ENCODE measurements around the gene UFSP1.

The UFSP1 gene

DNA sequence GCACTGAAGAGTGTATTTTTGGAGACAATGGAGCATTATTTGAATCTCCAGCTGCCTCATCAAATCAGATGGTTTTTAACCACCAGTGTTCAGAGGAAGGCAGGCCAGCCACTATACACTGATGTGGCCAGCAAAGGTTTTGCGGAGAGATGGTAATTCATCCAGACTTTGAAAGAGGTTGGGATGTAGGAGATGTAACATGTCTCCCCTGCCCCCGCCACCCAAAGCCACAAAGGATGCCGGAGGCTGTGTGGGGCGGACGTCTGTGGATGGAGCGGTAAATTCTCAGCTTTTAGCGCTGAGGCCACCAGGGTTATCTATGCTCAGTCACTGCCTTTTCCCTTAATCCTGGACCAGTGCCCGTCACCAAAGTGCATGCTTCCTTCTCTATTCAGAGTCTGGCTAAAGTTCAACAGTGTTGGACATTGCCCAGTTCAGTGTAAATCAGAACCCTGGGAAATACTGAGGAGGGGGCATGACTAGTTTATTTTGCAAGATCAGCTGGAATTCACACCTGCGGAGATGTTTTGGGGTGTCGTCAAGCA is 26.0 kb downstream of the UFSP1 start:
- no peak overlapping the region for H3K4me3 ChIP-seq (ENCODE audit: low read depth, low read length)
- DNase-seq (ENCODE audit: low read depth), result no peak
- TF ChIP-seq POLR2A (IDR thresholded peaks at IDR 0.05; ENCODE audit: extremely low read depth, insufficient read length) (no peak), MAX (IDR thresholded peaks at IDR 0.05; ENCODE audit: low read depth, low read length) (no peak), MYC (IDR thresholded peaks at IDR 0.05; ENCODE audit: low read depth, low read length) (no peak)
- TF ChIP-seq, protein P1, sequence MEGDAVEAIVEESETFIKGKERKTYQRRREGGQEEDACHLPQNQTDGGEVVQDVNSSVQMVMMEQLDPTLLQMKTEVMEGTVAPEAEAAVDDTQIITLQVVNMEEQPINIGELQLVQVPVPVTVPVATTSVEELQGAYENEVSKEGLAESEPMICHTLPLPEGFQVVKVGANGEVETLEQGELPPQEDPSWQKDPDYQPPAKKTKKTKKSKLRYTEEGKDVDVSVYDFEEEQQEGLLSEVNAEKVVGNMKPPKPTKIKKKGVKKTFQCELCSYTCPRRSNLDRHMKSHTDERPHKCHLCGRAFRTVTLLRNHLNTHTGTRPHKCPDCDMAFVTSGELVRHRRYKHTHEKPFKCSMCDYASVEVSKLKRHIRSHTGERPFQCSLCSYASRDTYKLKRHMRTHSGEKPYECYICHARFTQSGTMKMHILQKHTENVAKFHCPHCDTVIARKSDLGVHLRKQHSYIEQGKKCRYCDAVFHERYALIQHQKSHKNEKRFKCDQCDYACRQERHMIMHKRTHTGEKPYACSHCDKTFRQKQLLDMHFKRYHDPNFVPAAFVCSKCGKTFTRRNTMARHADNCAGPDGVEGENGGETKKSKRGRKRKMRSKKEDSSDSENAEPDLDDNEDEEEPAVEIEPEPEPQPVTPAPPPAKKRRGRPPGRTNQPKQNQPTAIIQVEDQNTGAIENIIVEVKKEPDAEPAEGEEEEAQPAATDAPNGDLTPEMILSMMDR (IDR thresholded peaks at IDR 0.05; ENCODE audit: low read depth, low read length), result no peak

- DNase-seq (ENCODE audit: low read depth), result no peak
- no peak overlapping the region for H3K4me3 ChIP-seq (ENCODE audit: low read depth, low read length)
- TF ChIP-seq MAX (IDR thresholded peaks at IDR 0.05; ENCODE audit: low read depth, low read length) (no peak), MYC (IDR thresholded peaks at IDR 0.05; ENCODE audit: low read depth, low read length) (no peak), POLR2A (IDR thresholded peaks at IDR 0.05; ENCODE audit: extremely low read depth, insufficient read length) (no peak)
- TF ChIP-seq, protein P1 (IDR thresholded peaks at IDR 0.05; ENCODE audit: low read depth, low read length), result no peak
These were observed 27.9 kb downstream of the UFSP1 start for GRCh38 chr7:100861616-100861985.

DNA sequence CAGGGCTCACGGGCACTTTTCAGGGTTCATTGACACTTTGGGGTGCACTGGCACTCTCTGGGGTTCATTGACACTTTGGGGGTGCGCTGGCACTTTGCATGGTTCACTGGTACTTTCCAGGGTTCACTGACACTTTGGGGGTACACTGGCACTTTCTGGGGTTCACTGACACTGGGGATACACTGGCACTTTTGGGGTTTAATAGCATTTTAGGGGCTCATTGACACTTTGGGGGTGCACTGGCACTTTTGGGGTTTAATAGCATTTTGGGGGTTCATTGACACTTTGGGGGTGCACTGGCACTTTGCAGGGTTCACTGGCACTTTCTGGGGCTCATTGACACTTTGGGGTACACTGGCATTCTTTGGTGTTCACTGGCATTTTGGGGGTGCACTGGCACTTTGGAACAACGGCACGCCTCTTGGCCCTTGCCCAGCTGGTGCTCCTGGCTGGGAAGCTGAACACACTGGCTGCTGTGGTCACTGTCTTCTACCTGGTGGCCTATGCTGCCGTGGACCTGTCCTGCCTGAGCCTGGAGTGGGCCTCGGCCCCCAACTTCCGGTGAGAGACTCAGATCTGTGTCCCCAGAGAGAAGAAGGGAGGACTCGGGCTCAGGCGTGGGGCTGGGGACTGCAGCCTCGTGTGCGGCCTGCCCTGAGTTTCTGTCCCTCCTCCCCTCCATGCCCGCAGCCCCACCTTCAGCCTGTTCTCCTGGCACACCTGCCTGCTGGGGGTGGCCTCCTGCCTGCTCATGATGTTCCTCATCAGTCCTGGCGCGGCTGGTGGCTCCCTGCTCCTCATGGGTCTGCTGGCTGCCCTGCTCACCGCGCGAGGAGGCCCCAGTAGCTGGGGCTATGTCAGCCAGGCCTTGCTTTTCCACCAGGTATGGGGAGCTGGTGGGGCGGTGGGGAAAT is 28.6 kb downstream of the UFSP1 start:
- H3K4me3 ChIP-seq (ENCODE audit: low read depth, low read length), result no peak overlapping the region
- TF ChIP-seq POLR2A (IDR thresholded peaks at IDR 0.05; ENCODE audit: extremely low read depth, insufficient read length) (no peak), MAX (IDR thresholded peaks at IDR 0.05; ENCODE audit: low read depth, low read length) (no peak)
- TF ChIP-seq, protein P1 (IDR thresholded peaks at IDR 0.05; ENCODE audit: low read depth, low read length), result no peak
- no peak for DNase-seq (ENCODE audit: low read depth)

GRCh38 chr7:100859856-100860255 is 29.7 kb downstream of the UFSP1 start:
- no peak for TF ChIP-seq MYC (IDR thresholded peaks at IDR 0.05; ENCODE audit: low read depth, low read length)
- no peak for TF ChIP-seq MAX (IDR thresholded peaks at IDR 0.05; ENCODE audit: low read depth, low read length)
- TF ChIP-seq, protein P1 (IDR thresholded peaks at IDR 0.05; ENCODE audit: low read depth, low read length), result no peak
- TF ChIP-seq POLR2A (IDR thresholded peaks at IDR 0.05; ENCODE audit: extremely low read depth, insufficient read length), result no peak
- DNase-seq (ENCODE audit: low read depth), result no peak
- H3K4me3 ChIP-seq (ENCODE audit: low read depth, low read length), result no peak overlapping the region

DNA sequence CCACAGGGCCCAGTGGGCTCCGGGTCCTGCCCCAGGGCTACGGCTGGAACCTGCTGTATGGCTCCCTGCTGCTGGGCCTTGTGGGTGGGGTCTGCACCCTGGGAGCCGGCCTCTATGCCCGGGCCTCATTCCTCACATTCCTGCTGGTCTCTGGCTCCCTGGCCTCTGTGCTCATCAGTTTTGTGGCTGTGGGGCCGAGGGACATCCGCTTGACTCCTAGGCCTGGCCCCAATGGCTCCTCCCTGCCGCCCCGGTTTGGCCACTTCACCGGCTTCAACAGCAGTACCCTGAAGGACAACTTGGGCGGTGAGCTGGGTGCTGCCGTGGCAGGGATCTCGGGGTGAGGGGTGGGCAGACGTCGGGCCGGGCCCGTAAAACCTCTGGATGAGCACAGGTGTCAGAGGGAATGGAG is 32.6 kb downstream of the UFSP1 start:
- TF ChIP-seq POLR2A (IDR thresholded peaks at IDR 0.05; ENCODE audit: extremely low read depth, insufficient read length) (no peak), MYC (IDR thresholded peaks at IDR 0.05; ENCODE audit: low read depth, low read length) (no peak), MAX (IDR thresholded peaks at IDR 0.05; ENCODE audit: low read depth, low read length) (no peak)
- TF ChIP-seq, protein P1 (IDR thresholded peaks at IDR 0.05; ENCODE audit: low read depth, low read length), result no peak
- no peak for DNase-seq (ENCODE audit: low read depth)
- H3K4me3 ChIP-seq (ENCODE audit: low read depth, low read length), result no peak overlapping the region
